Lower leg skin (tissue), 4 donors: ENCODE results near the gene GRIP1. TPM values are rescaled to one million over a fixed set of nuclear protein-coding genes. Genes with fewer than 3 reads are reported as not detected.
"Not testable (repeated sequence)": the region's sequence is repeated elsewhere in the genome, so short reads cannot be mapped to it uniquely, and the experiment has no call there.

Experiments
- DNase-seq, 2 donors: peaks; one replicate each; pipeline ENCODE4 v3.0.0-alpha.2; 2019; ENCODE audit warnings: low spot score in 2 of 2
- H3K4me3 ChIP-seq: fragments of 200-600 bp; sonication (generic); 2 replicates; pipeline ENCODE4 v1.5.1; 2017; ENCODE audit warnings: mild to moderate bottlenecking, low read depth; ENCODE audit not compliant: poor library complexity, severe bottlenecking
- CTCF ChIP-seq, 3 donors: fragments of 450-650 bp; IDR thresholded peaks; one replicate each; pipeline ENCODE4 v1.5.1; 2016; ENCODE audit warnings: antibody characterized with exemption in 3 of 3, mild to moderate bottlenecking in 3 of 3, moderate library complexity in 2 of 3
- POLR2A ChIP-seq, 2 donors: fragments of 450-650 bp; IDR thresholded peaks; one replicate each; pipeline ENCODE4 v1.6.1; 2016 to 2017; ENCODE audit warnings: antibody characterized with exemption in 2 of 2, mild to moderate bottlenecking in 1 of 2, moderate library complexity in 1 of 2
- WGBS, 2 donors: methylation state at CpG; one replicate each; pipeline ENCODE4 v1.1.5; 2018; 5-methylcytosine and 5-hydroxymethylcytosine counted together
- intact Hi-C: fragments of 100-400 bp; cut with DNase I; formaldehyde crosslinking; loops from one replicate; pipeline ENCODE4 v1.15.0; 2023; ENCODE audit warnings: low total_unique reads
- total RNA-seq, 4 donors: library from RNA; depleted of rRNA; stranded (reverse); fragments of >200 nt; gene quantifications; one replicate each; pipeline ENCODE4 v1.1.0, GENCODE V29; 2016

The GRIP1 gene
- total RNA-seq, 4 donors from 2014 or later: 11.5 to 25.3 (median 12.3) TPM

GRCh38 chr12:66503746-66504145 is 175.1 kb downstream of the GRIP1 start:
- intact Hi-C loops: no loop called here
- DNase-seq: no peak
- no peak overlapping the region for H3K4me3 ChIP-seq
- no peak for TF ChIP-seq POLR2A (IDR thresholded peaks at IDR 0.05)
- no peak for TF ChIP-seq CTCF (IDR thresholded peaks at IDR 0.05)
- whole genome bisulfite sequencing, 2 donors: 79 to 95% methylated on average over 1 of the region's 1 CpG

- WGBS, 2 donors: 59 to 63% methylated on average over 5 of the region's 5 CpGs
- H3K4me3 ChIP-seq: no peak overlapping the region
- intact Hi-C loops: no loop called here
- no peak for DNase-seq
- TF ChIP-seq POLR2A (IDR thresholded peaks at IDR 0.05) (no peak), CTCF (IDR thresholded peaks at IDR 0.05) (no peak)
These were observed 176.0 kb downstream of the GRIP1 start for GRCh38 chr12:66502911-66503310.

- no peak for TF ChIP-seq CTCF (IDR thresholded peaks at IDR 0.05)
- no peak for TF ChIP-seq POLR2A (IDR thresholded peaks at IDR 0.05)
- no peak overlapping the region for H3K4me3 ChIP-seq
- DNase-seq: no peak
- intact Hi-C loops: no loop called here
- WGBS, 2 donors: 79 to 81% methylated on average over 1 of the region's 1 CpG
These were observed 178.0 kb downstream of the GRIP1 start for GRCh38 chr12:66500841-66501240.

- no peak overlapping the region for H3K4me3 ChIP-seq
- TF ChIP-seq POLR2A (IDR thresholded peaks at IDR 0.05): no peak
- TF ChIP-seq CTCF (IDR thresholded peaks at IDR 0.05): no peak
- WGBS, 2 donors: 77 to 82% methylated on average over 3 of the region's 3 CpGs
These were observed 178.8 kb downstream of the GRIP1 start for GRCh38 chr12:66500091-66500490.

GRCh38 chr12:66499000-66499399 is 179.9 kb downstream of the GRIP1 start:
- intact Hi-C loops: no loop called here
- H3K4me3 ChIP-seq: no peak overlapping the region
- DNase-seq: no peak
- TF ChIP-seq CTCF (IDR thresholded peaks at IDR 0.05) (no peak), POLR2A (IDR thresholded peaks at IDR 0.05) (no peak)

More at GRCh38 chr12:66500091-66500490, 178.8 kb downstream of the GRIP1 start:
- DNase-seq: no peak
- intact Hi-C loops: no loop called here

GRCh38 chr12:66498059-66498458 is 180.8 kb downstream of the GRIP1 start:
- WGBS, 2 donors: 82 to 84% methylated on average over 6 of the region's 6 CpGs
- DNase-seq, intact Hi-C loops, H3K4me3 ChIP-seq: not testable (repeated sequence)
